HG03060 (cell line): ENCODE measurements around the gene SGF29.
"Not testable (repeated sequence)": the region's sequence is repeated elsewhere in the genome, so short reads cannot be mapped to it uniquely, and the experiment has no call there.

ENCODE experiments used
- ATAC-seq: cut with Tn5 transposase; IDR thresholded peaks from one replicate; pipeline ENCODE4 v1.9.1; 2021; ENCODE audit warnings: low read depth, moderate number of reproducible peaks; ENCODE audit not compliant: unreplicated experiment

Gene SGF29

DNA sequence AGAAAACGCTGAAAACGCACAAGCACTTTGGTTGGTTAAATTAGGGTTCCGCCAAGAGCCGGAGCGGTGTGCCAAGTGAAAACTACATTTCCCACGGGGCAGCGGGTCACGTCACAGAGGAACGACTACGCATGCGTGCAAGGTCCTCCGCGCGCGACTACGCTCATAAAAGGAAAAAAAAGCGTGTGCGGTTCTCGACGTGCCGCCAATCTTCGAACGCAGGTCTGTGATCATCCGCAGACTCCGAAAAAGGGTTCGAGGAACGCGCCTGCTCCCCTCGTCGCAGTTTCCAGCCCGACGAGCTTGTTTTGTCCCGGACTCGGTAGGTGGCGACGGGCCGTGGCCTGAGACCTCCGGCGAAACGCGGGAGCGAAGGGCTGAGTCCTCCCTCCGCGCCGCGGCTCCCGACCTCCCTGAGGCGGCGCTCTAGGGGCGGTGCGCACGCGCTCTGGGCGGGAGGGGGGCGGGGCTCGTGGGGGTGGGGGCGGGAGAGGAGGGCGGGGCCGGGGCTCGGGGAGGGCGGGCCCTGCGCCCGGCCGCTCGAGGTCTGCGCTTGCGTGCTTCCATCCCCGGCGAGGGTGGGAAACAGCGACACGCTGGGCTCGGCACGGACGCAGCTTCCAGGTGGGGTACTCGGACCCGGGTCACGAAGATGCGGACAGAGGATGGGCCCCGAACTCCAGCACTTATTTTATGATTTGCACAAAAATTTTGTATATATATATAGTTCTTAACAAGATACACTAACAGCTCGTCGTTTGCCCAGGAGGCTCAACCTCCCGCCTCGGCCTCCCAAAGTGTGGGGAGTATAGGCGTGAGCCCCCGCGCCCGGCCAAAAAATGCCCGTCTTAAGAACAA is at the start of gene SGF29:
SGF29 (plus strand) TSS at position 145 of the 858 bp plus-strand sequence. CDS start 27,150 bp downstream, outside the sequence.
- ATAC-seq: peak; percentile 67

DNA sequence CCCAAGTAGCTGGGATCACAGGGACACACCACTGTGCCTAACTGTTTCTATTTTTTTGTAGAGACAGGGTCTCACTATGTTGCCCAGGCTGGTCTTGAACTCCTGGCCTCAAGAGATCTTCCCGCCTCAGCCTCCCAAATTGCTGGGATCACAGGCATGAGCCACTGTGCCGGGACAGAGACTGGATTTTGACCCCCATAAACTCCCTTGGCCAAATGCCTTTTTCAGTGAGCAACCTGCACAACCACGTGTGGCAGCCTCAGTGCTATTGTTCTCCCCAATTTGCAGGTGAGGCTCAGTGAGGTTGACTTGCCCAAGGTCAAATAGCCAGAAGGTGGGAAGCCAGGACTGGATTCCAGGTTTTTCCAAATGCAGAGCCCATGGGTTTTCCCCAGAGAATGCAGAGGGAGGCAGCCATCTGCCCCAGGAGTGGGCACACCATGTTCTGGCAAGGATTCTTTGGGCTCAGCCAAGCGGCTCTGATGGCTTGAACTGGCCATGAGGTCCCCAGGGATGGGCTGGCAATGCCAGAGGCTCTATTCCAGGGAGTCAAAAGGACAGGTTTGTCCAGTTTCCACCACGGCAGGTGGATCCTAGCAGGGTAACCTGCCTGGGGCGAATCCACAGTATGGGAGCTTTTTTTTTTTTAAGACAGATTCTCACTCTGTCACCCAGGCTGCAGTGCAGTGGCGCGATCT is 48.9 kb upstream of the SGF29 start:
- no peak for ATAC-seq

DNA sequence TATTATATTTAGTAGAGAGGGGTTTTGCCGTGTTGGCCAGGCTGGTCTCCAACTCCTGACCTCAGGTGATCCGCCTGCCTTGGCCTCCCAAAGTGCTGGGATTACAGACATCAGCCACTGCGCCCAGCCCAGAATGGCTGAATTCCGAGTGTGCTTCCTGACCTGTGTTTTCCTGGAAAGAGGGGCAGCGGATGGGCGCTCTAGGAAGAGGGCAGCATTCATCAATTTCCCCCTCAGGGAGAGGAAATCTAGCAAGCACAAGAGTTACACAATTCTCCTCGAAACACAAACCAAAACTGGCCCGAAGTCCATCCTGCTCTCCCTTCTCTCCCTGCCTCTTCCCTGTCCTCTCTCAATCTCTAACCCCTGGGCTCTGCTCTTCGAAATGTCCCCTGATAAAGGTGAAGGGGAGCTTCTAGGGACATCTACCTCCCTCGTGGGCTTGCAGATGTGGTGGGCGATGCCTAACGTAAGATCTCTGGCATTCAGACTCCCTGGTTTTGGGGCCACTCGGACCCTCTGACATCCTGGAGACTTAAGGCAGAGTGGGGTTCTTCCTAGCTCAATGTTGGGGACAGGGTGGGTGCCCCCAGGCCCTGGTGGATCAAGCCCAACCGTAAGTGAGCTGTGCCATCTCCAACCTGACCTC is 48.1 kb upstream of the SGF29 start:
- no peak for ATAC-seq

DNA sequence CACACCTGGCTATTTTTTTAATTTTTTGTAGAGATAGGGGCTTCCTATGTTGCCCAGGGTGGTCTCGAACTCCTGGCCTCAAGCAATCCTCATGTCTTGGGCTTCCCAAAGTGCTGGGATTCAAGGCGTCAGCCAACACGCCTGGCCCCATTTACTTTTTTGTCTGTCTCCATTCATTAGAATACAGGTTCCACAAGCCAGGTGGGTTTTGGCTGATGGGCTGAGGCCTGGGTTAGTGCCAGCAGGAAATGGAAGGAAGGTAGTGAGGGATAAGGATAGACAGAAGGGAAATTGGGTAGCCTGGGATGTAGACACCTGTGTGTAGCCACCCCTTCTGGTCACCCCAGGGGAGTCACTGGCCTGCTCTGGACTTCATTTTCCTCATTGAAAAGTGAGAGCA is 42.7 kb upstream of the SGF29 start:
- ATAC-seq: no peak

DNA sequence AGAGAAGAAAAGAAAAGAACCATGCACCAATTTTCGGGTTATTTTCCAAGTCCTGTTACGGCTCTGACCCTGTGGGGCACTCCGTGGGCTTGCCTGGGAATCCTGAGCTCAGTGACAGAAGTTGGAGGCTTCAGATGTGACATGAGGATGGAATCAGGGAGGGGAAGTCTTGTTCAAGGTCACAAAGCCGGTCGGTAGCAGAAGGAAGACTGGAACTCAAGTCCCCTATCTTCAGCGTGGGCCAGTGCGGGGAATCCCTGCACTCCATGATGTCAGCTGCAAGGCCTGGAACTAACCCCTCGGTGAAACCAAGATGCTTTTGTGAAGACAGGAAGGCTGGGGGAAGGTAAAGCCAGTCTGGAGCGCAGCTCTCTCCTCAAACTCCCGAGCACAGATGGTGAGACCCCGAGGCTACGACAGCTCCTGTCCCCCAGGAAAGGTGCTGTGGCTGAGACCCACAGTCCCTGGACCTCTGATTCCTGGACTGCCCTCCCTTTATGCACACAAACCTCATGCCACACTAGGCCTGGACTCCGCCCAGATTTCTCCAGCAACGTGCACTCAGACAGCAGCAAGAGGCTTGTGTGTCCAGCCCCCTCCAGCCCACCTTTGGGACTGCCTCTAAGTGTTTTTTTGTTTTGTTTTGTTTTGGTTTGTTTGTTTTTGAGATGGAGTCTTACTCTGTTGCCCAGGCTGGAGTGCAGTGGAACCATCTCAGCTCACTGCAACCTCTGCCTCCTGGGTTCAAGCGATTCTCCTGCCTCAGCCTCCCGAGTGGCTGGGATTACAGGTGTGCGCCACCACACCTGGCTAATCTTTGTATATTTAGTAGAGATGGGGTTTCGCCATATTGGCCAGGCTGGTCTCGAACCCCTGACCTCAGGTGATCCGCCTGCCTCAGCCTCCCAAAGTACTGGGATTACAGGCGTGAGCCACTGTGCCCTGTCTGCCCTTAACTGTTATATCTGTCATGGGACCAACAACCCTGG is 41.6 kb upstream of the SGF29 start:
- no peak for ATAC-seq

DNA sequence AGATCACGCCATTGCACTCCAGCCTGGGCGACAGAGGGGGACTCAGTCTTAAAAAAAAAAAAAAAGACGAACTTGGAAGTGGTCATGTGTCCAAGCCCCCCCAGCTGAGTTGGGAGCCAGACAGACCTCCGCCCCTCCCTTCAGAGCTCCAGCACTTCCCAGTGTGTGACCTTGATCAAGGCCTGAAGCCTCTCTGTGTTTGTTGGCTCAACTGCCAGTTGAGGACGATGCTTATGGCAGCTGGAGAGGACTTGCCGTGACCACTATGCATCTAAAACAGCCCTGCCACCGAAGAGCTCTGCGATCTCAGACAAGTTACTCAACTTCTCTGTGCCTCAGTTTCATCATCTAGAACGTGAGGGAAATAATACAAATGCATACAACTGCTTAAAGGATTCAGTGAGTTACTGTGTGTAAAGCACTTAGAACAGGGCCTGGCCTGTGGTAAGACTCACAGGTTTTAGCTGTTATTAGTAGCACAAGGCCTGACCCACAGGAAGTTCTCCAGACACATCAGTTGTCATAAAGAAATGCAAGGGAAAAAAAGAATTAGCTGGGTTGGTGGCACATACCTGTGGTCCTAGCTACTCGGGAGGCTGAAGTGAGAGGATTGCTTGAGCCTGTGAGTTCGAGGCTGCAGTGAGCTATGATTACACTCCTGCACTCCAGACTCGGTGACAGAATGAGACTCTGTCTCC is 40.1 kb upstream of the SGF29 start:
- ATAC-seq: no peak

DNA sequence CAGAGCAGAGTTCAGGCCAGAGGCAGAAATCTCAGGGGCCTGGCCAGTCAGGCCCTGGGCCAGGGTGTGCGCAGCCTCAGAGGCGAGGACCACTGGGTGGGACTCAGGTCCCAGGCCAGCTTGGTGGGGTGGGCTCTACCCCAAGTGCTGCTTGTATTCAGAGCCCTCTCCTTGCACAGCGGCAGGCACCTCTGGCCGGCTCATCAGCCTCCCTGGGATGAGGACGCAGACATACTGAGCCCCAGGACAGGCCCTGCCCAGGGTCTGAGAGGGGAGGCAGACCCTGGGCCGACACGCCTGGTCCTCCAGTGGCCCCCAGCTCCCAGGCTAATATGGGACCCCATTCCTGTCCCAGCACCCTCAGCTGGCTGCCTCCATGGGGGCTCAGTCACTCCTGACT is 39.5 kb upstream of the SGF29 start:
- ATAC-seq: no peak

DNA sequence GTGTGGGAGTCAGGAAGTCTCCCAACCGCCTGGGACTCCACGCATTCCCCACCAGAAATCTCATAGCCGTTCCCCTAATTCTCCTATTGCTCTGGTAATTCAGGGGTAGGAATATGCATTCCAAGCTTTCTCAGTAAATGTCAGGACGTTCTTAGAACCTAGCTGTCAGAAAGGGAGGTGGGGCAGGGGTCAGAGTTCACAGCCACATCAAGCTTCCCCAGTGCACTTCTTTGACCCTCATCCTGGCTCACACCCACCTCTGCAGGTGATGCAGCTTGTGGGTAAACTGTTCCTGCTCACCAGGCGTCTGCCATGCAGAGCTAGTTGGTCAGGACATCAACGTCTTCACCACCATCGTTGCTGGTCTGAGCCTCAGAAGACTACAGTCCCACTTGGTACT is 33.0 kb upstream of the SGF29 start:
- ATAC-seq: no peak

DNA sequence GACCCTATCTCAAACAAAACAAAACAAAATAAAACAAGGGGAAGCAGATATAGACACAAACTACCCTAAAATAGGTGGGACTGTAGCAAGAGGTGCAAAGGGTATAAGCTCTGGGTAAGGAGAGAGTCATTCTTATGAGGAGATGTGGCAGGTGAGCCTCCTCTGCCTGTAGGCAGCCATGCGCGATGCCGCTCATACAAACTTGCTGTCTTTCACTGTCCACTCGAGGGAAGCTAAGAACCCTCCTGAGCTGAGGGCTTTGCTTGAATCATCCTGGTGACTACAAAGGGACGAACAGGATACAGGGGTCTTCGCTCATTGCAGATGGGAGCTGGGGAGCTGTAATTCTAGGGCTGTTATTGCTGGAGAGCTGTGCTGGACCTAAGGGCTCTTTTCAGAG is 32.3 kb upstream of the SGF29 start:
- ATAC-seq: no peak

DNA sequence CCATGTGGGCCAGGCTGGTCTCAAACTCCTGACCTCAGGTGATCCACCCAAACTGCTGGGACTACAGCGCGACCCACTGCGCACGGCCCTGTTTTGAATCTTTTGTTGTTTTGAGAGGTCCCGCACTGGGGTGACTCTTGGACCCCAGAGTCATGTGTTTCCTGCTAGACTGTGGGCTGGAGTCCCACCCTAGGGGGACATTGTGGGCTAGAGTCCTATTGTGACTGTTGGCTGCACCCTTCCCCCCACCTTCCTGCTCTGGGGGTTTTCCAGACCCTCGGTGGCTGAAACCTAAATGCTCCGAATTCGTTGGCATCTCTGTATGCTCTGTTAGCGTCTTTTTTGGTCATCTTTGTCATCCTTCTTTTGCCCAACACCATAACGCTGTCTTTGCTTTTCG is 30.9 kb upstream of the SGF29 start:
- no peak for ATAC-seq

DNA sequence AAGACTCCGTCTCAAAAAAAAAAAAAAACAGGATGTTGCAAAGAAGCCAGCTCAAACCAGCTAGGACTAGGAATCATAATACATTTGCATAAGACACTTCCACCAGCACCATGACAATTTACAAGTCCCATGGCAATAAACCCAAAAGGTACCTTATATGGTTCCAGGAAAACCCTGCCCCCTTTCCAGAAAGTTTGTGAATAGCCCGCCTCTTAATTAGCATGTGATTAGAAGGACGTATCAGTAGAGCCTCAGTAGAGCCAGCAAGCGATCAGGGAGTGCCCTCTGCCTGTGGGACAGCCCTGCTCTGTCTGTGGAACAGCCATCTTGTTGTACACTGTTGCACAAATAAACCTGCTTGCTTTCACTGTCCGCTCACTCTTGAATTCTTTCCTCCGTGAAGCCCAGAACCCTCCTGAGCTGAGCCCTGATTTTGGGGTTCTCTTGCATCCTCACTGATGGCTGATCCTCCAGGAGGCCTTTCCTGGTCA is 29.0 kb upstream of the SGF29 start:
- no peak for ATAC-seq

DNA sequence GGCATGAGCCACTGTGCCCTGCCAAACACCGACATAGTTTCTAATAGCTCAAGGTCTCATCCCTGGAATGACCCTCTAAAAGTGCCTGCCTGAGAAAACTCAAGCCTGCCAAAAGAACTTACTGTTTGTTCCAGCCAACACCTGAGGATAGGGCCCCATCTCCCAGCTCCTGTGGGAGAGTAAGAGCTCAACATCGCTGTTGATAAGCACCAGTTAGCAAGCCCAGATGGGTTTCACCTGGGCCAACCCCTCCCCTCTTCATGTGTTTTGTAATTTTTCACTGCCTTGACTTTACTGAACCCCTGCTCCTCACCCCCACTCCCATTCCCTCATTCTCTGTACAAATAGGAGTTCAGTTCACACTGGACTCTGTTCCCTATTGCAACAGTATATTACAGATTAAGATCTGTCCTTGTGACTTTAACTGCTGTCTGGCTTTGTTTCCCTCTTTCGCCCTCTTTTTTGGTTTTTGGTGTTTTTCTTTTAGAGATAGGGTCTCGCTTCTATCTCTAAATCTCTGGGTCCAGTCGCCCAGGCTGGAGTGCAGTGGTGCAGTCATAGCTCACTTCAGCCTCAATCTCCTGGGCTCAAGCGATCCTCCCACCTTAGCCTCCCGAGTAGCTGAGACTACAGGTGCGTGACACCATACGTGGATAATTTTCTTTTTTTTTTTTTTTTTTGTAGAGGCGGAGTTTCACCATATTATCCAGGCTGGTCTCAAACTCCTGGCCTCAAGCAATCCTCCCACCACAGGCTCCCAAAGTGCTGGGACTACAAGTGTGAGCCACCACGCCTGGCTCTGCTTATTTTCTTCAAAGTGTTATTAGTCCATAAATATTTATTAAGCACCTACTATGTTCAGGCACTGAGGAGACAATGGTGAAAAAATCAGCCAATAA is 27.3 kb upstream of the SGF29 start:
- no peak for ATAC-seq

DNA sequence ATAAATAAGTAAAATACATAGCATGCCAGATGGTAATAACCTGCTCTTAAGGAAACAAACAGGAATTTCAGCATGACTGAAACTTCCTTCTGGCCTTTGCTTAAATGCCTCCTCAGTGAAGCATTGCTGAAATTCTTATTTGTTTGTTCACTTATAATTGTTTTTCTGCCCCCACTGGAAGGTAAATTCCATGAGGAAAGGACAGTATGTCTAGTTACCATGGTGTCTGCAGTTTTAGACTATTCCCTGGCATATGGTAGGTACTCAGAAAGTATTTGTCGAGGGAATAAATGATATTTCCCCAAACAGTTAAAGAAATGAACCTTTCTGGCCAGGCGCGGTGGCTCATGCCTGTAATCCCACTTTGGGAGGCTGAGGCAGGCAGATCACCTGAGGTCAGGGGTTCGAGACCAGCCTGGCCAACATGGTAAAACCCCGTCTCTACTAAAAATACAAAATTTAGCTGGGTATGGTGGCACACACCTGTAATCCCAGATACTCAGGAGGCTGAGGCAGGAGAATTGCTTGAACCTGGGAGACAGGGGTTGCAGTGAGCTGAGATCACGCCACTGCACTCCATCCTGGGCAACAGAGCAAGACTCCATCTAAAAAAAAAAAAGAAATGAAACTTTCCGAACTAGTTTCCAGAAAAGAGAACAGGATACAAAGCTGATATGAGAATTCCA is 26.5 kb upstream of the SGF29 start:
- ATAC-seq: not testable (repeated sequence)

DNA sequence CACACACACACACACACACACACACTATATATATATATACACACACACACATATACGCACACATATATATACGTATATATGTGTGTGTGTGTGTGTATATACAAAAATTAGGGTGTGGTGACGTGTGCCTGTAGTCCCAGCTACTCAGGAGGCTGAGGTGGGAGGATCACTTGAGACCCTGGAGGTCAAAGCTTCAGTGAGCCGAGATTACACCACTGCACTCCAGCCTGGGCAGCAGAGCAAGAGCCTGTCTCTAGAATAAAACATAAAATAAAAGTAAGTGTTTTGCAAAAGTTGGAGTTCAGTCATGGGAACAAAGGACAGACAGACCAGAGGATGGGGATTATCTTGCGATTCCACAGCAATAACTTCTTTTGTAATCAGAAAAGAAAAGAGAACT is 25.7 kb upstream of the SGF29 start:
- ATAC-seq: no peak

DNA sequence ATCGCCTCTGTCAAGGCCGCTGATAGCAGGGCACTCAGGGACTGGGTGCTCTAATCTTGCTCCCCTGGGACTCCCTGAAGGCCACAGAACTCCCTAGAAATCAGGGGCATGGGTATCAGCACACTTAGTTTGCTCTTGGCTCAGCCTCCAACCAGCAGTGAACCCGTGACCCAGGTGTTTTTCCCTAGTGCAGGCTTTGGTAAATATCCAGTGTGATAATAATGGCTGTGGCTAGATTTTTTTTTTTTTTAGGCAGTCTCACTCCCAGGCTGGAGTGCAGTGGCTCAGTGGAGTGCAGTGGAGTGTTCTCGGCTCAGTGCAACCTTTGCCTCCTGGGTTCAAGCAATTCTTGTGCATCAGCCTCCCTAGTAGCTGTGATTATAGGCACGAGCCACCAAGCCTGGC is 25.3 kb upstream of the SGF29 start:
- no peak for ATAC-seq

DNA sequence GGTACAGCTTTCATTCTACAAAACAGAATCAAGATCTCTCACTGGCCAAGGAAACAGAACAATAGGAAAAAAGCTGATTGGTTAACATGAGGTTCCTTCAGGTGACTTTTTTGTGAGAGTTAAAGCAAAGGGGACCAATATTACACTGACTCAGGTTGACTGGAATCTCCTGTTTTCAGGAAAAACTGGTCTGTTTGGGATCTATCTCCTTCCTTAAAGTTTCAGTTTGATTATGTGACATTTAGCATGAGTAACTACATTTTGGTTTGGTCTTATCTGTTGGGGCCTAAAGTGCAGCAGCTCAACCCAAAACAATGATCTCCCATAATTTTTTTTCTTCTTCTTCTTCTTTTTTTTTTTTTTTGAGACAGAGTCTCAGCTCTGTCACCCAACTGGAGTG is 24.6 kb upstream of the SGF29 start:
- ATAC-seq: no peak

DNA sequence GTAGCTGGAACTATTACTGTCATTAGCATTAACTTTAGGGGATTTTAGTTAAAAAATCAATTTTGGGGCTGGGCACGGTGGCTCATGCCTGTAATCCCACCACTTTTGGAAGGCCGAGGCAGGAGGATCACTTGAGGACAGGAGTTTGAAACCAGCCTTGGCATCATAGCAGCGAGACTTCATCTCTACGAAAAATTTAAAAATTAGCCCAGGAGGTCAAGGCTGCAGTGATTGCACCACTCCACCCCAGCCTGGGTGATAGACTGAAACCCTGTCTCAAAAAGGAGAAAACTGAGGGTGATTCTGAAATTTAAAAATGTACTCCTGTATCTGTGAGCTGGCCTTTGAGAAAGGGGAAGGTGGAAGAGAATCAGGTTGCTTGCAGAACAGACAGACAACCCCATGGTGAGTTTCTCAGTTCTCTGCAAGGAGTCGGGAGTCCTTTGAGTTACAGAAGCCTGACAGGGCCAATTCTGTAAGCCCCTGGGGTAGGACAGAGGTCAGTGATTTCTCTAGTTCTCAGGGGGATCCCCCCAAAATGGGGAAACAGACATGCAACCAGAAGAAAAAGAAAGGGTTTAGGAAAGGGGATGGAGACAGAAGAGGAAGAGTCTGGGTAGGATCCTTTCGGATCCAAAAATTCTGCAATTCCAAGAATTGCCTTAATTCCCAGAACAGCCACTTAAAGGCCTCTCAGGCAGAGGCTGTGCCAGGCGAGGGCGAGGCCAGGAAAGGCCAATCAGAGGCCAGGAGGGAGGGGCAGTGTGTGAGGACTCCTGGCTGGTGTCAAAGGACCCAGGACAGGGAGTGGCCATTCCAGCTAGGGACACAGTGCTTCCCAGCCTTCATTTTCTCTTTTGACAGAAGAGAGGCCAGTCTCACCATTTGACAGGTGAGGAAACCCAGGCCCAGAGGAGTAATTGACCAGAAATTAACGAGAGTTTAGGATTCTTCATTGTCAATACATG is 21.7 kb upstream of the SGF29 start:
- ATAC-seq: no peak
